Femur (tissue), 1 donor: ENCODE data around the gene FCHSD2.
A peak's percentile ranks its signal among the peaks of the same experiment; 100 is the strongest.
"Not testable (repeated sequence)": the region's sequence is repeated elsewhere in the genome, so short reads cannot be mapped to it uniquely, and the experiment has no call there.

Experiments
- DNase-seq: peaks from one replicate; pipeline ENCODE4 v3.0.0-alpha.2; 2017

FCHSD2 gene

DNA sequence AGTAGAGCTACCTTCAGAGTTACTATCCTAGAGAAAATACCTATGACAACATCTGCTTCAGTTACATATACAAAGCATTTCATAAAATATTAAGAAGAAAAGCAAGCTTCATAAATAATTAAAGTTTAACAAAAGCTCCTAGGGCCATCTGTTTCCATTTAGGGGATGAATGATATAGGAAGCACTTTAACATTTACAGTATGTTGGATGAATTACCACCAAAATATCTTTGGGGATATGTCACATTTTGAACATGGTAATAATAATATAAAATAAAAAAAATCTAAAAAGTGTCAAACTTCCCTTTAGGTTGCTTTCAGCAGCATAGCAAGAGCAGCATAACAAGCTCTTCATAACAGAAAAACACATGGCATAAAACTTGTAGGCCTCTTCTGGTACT lies 223.3 kb downstream of the FCHSD2 start:
- no peak for DNase-seq

DNA sequence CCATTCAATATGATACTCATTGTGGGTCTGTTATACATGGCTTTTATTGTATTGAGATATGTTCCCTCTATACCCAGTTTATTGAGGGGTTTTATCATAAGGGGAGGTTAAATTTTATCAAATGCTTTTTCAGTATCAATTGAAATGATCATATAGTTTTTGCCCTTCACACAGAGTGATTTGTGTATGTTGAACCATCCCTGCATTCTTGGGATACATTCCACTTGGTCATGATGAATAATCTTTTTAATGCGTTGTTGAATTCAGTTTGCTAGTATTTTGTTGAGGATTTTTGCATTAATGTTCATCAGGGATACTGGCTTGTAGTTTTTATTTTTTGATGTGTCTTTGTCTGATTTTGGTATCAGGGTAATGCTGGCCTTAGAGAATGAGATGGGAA lies 229.9 kb downstream of the FCHSD2 start:
- no peak for DNase-seq

GRCh38 chr11:72909558-72910388 lies 232.3 kb downstream of the FCHSD2 start:
- not testable (repeated sequence) for DNase-seq

DNA sequence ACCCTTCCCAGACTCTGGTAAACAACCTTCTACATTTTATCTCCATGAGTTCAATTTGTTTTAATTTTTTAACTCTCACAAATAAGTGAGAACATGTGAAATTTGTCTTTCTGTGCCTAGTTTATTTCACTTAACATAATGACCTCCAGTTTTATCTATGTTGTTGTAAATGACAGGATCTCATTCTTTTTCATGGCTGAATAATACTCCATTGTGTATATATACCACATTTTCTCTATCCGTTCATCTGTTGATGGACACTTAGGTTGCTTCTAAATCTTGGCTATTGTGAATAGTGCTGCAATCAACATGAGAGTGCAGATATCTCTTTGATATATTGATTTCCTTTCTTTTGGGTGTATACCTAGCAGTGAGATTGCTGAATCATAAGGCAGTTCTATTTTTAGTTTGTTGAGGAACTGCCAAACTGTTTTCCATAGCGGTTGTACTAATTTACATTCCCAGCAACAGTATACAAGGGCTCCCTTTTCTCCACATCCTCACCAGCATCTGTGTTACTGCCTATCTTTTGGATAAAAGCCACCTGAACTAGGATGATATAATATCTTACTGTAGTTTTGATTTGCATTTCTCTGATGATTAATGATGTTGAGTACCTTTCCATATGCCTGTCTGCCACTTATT lies 234.0 kb downstream of the FCHSD2 start:
- no peak for DNase-seq

DNA sequence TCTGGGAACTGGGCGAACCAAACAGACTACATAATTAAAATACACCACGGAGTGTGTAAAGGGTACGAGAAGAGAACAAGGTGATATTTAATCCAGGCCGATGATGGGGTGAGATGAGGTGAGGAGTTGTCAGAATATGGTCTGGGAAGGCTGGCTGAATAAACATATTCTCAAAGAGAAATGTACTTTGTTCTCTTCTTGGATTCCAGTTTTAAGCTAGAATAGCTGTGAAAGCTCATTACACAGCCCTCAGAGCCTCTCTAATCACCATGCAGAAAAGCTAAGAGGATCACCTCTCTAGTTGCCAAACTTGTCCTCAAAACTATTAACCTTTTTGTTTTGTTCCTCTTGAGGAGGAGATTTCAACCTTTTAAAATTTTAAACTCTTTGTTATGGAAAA lies 238.1 kb downstream of the FCHSD2 start:
- DNase-seq, result no peak

DNA sequence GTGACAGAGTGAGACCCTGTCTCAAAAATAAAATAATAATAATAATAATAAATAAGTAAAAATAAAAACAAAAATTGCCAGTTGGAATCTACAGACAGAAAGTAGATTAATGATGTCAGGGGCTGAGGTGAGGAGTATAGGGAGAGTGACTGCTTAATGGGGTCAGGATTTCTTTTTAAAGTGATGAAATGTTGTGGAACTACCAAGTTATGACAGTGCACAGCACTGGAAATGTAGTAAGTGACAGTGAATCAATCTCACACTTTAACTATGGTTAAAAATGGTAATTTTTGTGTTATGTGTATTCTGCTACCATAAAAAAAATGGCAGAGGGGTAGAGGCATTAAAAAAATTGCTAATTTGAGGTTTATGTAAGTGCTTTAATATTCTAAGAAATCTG lies 240.7 kb downstream of the FCHSD2 start:
- DNase-seq, result no peak

DNA sequence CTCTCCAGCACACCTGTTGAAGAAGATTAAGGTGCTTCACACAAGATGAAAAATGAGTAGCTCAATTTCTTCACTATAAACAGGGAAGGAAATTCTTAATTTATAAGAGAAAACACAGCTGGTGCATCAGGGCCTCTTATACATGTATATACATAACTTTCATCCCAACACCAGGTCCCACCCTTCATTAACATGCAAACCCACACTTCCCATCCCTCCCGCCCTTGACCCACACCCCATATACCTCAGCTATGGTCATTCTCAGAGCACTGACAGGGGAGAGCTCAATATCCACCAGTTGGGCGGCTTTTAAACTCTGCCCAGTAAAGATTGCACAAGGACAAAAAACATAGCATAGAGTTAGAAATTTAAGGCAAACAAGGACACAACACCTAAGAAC lies 242.1 kb downstream of the FCHSD2 start:
- no peak for DNase-seq

DNA sequence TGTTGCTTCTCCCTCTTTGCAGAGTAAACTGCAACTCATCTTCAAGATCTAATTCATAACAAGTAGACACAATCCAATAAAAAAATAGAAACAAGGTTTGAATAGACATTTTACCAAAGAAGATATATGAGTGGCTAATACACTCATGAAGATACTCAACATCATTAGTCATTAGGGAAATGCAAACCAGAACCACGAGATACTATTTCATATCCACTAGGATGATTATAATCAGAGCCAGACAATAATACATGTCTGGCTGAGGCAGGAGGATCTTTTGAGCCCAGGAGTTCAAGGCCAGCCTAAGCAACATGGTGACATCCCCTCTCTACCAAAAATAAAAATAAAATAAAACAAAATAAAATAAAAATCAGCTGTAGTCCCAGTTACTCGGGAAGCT lies 242.9 kb downstream of the FCHSD2 start:
- no peak for DNase-seq

DNA sequence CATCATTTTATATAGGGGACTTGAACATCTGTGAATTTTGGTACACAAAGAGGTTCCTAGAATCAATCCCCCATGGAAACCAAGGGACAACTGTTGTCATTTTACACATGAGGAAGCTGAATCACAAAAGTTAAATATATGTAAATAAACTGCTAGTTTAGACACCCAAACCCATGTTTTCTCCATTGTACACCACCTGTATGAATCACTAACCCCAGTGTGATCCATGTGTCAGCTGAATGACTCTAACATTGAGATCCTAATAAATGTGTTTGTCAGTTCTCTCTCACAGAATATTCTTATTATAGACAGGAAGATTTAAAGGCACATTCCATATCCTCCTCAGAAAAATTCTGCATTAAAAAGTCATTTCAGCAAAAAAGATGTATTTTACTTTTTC lies 244.6 kb downstream of the FCHSD2 start:
- DNase-seq, result no peak

DNA sequence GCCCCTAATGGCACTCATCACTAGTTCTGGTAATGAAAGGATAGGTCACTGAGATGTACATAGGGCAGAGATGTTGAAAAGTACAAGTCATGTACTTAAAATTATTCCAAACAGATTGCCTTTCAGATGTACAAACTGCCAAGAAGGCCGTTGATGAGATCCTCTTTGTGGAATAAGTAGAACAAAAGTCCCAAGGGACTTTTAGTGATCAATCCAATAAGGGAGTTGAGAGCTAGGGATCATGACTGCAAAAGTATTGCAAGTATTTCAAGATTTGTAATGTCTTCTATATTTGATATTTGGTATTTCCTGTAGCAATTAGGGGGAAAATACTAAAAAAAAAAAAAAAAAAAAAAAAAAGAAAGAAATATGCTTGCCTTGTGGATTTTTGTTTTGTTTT lies 245.7 kb downstream of the FCHSD2 start:
- DNase-seq, result no peak

DNA sequence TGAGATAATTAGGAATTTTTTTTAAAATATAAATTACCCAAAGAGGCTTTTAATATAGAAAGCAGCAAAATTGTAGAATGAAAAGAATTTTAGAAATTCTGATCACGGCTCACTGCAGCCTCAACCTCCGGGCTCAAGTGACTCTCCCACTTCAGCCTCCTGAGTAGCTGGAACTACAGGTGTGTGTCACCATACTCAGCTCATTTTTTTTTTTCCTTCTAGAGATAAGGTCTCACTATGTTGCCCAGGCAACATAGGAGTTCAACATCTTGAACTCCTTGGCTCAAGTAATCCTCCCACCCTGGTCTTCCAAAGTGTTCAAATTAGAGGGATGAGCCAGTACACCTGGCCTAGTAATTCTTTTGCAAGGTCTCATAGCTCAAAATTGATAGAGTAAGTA lies 251.2 kb downstream of the FCHSD2 start:
- no peak for DNase-seq

DNA sequence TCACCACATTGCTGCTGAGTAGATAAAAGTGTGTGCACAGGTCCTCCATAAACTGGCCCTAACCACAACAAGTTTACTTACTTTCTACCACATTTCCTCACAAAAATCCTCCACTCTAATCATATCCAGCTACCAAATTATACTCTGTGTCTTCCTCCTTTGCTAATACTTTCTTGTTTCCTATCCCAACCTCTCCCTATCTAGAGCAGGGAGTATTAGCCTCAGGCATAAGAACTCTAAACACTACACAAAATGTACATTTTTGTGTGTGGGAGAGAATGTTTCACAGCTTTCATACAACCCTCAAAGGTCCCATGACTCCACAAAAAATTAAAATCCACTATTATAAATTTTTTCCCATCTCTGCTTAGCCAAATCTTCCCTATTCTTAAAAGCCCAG lies 255.5 kb downstream of the FCHSD2 start:
- DNase-seq, result no peak

DNA sequence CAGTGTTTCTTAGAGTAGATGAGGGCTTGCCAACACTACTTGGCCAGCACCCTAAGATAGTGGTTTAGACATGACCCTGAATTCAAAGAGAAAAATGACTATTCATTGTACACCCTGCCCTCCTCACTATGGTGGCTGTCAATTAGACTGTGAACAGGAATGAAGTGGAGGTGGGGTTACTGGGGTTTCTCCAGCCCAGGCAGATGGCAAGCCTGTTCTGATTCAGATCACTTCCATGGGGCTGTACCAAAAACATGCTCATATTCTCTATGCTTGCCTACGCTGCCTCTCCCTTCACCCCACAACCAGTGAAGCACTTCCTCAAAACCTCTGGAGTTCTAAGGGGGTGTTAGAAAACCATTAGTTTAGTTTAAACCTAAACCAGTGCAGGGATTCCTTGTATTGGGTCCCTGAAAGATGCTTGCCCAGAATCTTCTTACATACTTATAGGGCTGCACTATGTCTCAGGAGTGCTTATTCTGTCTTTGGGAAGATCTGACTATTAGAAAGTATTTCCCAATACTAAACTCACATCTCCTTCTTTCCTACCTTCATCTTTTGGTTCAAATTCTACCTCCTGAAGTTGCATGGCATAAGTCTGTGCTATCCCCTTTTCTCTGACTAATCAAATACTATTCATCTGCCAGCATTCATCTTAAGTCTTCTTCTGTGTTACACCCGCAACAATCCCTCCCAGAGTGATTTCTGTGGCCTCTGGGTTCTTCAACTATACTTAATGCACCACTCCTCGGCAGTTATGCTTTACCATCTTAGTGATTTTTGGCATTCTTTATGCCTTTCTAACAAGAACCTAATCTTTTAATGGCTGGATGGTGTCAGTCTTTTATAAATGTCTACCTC lies 256.1 kb downstream of the FCHSD2 start:
- DNase-seq, result no peak

GRCh38 chr11:72876147-72876546 lies 266.0 kb downstream of the FCHSD2 start:
- DNase-seq, result no peak

DNA sequence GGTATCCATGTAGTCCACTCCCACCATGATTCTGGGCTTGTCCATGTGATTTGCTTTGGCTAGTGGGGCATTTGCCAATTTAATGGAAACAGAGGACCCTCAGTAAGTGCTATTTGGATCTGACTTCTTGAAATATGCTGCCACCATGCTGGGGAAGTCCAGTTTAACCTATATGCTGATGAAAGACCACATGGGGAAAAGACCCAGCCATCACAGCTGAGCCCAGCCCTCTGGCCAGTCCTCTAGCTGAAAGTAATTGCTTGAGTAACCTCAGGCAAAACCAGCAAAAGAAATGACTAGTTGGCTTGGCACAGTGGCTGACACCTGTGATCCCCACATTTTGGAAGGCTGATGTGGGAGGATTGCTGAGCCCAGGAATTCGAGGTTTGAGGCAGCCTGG lies 266.4 kb downstream of the FCHSD2 start:
- DNase-seq, result no peak

DNA sequence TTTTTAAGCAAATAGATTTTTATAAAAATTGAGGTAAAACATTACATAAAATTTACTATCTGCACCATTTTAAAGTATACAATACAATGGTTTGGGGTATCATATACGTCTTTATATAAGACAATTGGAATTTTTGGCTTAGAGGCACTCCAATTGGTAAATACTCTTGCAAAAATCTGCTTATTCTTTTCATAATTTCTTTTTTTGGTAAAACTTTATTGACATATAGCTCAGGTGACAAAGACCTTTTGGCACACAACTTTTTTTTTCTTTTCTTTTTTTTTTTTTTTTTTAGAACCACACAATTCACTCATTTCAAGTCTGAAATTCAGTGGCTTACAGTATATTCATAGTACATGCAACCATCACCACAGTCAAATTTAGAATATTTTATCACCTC lies 270.1 kb downstream of the FCHSD2 start:
- no peak for DNase-seq

- no peak for DNase-seq
These were observed 271.0 kb downstream of the FCHSD2 start for GRCh38 chr11:72871119-72871518.

DNA sequence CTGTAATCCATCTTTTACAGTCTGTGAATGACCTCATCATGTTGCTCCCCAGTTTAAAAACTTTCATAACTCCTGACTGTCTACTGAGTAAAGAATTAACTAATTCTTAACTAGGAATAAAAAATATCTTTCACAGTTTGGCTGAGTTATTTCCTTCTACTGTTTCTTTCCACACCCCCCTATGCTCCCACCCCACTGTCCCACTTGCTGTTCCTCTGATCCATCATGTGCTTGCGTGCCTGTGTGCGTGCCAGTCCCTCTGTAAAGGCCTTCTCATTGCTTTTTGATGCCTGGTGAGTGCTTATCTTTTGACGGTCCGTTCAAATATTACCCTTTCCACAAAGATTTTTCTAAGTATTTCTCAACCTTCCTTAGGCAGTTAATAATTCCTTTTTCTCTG lies 272.3 kb downstream of the FCHSD2 start:
- DNase-seq, result no peak

DNA sequence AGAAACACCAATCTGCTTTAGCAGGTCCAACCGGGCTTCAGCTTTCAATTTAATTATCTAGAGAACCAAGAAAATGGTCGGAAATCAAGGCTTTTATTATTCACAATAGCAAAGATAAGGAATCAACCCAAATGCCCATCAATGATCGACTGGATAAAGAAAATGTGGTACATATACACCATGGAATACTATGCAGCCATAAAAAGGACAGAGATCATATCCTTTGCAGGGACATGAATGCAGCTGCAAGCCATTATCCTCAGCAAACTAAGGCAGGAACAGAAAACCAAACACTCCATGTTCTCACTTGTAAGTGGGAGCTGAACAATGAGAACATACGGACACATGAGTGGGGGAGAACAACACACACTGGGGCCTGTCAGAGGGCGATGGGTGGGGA lies 274.1 kb downstream of the FCHSD2 start:
- DNase-seq, result no peak

GRCh38 chr11:72864702-72865655 lies 277.1 kb downstream of the FCHSD2 start:
- DNase-seq, result peak; percentile 31

GRCh38 chr11:72863916-72864315 lies 278.2 kb downstream of the FCHSD2 start:
- DNase-seq, result no peak

DNA sequence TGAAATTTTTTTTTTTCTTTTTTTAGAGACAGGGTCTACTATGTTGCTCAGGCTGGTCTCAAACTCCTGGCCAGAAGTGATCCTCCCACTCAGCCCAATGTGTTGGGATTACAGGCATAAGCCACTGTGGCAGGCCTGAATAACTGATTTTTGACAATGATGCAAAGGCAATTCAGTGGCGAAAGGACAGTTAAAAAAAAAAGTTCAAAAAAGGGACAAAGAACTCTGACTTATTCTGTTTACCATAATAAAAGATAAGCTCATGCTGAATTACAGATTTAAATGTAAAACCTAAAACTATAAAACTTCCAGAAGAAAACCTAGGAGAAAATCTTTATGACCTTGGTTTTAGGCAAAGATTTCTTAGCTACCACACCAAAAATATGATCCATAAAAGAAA lies 279.0 kb downstream of the FCHSD2 start:
- no peak for DNase-seq

GRCh38 chr11:72860592-72860991 lies 281.5 kb downstream of the FCHSD2 start:
- DNase-seq, result no peak
